ENCODE measurements around the gene PCSK5.

DNA sequence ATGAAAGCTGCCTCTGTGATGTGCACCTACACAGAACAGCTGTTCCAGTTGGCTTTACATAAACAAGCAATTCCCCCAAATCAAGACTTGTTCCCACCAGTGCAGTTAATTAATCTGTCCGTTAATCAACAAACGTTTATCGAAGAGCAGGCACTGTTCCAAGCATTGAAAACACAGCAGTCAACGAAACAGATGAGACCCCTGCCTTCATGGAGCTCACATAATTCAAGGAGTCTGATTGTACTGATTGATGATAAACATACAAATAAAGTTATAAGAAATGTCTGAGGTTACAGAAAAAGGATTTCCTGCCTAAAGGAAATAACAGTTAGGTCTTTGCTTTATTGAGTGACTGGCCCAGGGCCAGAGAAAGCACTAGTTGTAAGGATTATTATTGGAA is 26.2 kb upstream of the PCSK5 start:
- no peak for TF ChIP-seq ZNF274 (IDR thresholded peaks at IDR 0.05; ENCODE audit: low read depth, low read length)
- no peak for TF ChIP-seq YY1 (IDR thresholded peaks at IDR 0.05; ENCODE audit: insufficient read depth, insufficient read length)
- TF ChIP-seq SUZ12 (IDR thresholded peaks at IDR 0.05; ENCODE audit: extremely low read depth, insufficient read depth, insufficient read length): no peak
